GM18526 (cell line): ENCODE results near the gene KRTAP5-2.

Experiments used
- POLR2A ChIP-seq: IDR thresholded peaks from 3 replicates; pipeline ENCODE4 v1.6.1; 2011; ENCODE audit not compliant: insufficient read length; ENCODE audit errors: extremely low read depth

Gene KRTAP5-2

DNA sequence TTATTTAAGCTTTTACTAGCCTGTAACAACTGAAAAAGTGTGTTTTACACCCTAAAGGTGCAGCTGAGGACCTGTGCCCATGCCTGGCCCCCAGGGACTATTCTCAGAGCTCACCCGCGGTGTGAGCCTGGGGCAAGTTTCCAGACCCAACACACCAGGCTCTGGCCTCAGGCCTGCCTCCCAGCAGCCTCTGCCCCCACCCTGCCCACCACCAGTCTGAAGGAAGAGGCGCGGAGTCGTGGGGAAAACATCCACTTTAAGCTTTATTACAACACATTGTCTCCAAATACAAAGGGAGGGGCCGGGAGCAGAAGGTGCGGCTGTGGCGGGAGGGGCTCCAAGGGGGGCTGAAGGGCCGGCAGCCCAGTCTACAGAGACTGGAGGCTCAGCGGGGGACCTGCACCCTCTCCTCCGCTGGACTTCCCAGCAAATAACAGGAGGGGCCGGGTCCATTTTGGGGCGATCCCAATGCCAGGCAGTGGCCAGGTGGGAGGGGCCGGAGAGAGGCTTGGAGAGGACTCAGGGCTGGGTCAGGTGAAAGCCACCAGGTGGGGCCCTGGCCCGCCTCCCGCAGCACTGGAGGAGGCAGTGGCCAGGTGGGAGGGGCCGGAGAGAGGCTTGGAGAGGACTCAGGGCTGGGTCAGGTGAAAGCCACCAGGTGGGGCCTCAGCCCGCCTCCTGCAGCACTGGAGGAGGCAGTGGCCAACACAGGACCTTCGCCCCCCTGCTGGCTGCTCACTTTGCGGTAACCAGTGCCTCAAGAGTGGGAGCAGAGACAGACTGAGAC lies 44.1 kb downstream of the KRTAP5-2 start:
- no peak for TF ChIP-seq POLR2A

DNA sequence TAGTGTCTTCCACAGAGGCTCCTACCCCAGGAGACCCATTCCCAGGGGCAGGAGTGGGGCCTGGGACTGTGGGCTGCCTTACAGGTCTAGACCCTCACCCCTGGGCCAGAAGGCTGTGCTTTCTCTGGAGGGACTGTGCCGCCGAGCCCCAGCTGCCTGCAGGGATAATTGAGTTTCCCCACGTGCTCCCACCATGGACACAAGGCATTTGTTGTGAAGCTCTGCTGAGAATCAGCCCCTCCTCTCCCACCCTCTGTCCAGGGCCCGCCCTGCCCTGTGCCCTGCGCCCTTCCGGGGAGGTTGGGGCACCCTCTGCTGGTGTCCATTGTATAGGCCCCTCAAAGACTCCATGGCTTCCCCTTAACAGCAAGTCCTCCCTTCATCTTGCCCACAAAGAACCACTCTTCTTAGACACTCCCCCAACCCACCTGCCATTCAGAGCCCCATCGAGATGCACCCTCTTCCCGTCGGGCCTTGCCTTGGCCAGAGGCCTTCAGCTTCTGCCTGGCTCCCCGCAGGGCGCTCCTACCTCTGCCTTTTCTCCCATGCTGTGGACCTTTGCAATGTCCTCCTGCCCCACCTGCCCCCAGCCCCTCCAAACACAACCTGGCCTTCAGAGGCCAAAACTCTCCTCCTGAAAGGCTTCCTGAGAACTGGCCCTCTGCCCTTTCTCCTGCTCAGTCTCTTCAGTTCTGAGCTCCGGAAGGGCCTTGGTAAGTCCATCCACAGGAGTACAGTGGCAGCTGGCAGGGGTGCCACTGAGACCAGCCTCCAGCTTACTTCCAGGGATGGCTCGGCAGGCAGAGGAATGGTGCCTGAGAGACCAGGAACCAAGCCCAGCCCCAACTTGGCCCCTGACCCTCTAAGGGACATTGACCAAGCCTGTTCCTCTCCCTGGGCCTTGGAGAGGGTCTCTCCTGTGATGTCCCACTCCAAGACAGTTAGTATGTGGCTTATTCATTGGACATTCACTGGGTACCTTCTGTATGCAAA lies 48.5 kb downstream of the KRTAP5-2 start:
- TF ChIP-seq POLR2A = no peak

DNA sequence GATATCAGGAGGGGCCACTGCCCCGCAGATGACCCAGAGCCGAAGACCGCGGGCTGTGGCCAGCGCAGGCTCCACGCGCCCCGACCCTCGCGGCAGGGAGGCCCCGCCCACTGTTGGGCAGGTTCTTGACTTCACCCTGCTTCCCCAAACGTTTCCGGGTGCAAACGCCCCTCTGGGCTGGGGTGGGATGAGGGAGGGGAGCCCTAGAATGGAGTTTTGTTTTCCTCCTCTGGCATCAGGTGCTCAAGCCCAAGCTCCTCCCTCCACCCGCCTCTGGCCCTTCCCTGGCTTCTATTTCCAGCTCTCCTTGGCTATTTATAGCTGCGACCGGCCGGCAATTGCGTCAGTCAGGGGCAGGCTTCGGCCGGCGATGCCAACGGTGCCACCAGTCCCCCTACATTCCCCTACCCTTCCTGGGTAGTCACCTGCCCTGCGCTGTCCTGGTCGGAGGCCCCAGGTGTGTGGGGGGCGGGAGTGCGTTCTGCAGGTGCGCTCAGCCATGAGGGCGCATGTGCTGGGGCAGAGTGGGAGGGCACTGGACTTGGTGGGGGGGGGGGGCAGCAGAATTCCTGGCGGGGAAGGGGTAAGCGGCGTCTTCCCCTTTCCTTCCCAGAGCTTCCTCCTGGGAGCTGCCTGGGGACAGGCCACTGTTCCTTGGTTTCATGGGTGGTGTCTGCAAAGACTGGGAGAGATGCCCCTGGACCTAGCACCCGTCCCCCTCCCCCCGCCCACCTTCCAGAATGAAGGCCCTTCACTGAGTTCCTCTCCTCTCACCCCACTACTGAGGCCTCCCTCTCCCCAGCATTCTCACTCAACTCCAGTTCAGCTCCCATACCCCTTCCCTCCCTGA lies 49.6 kb downstream of the KRTAP5-2 start:
- no peak for TF ChIP-seq POLR2A

DNA sequence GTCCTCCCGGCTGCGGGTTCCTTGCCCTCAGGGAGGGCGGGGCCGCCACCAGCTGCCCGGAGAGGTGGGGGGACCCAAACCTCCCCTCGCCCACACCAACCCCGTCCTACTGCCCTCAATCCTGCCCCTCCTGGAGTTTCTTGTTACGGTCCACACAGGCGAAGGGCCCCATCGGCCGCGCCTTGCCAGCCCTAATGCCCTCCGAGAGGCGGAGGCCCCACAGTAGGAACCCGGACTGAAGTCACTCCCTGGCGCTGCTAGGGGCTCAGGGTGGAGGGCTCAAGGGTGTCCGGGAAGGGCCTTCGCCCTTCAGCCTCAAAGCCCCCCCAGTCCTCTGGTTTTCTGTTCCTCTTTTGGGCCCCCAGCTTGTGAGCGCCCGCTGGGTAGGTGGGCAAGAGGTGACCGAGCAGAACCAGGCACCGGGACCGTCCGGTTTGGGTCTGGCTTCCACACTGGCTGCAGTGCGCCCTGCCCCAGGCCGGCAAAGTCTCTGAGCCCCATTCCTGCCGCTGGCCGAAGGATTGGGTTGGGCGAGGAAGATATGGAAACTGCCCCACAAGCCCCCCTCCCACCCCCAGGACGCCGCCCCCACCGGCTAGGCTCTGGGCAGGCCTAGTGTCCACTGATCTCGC lies 50.5 kb downstream of the KRTAP5-2 start:
- TF ChIP-seq POLR2A = no peak
